NCI-H82 (cell line): Measurements from ENCODE around the gene METAP2.
"Not testable (repeated sequence)": the region's sequence is repeated elsewhere in the genome, so short reads cannot be mapped to it uniquely, and the experiment has no call there.

Experiments
- DNase-seq: peaks from one replicate; lab custom pipeline; 2025; lab: John Stamatoyannopoulos, UW

METAP2 gene

GRCh38 chr12:95462551-95462950 is 11.4 kb upstream of the METAP2 start:
- no peak for DNase-seq

- no peak for DNase-seq
Measured at GRCh38 chr12:95463050-95463449, 10.9 kb upstream of the METAP2 start.

- not testable (repeated sequence) for DNase-seq
Measured at GRCh38 chr12:95463776-95464175, 10.2 kb upstream of the METAP2 start.

GRCh38 chr12:95465275-95465674 is 8.7 kb upstream of the METAP2 start:
- no peak for DNase-seq

- DNase-seq: no peak
Measured at GRCh38 chr12:95470300-95470699, 3.7 kb upstream of the METAP2 start.

- peak; percentile 62 for DNase-seq
Measured at GRCh38 chr12:95473231-95473883, 595 bp upstream of the METAP2 start.

GRCh38 chr12:95474660-95474958 is 657 bp downstream of the METAP2 start:
- peak; percentile 48 for DNase-seq

- DNase-seq: no peak
Measured at GRCh38 chr12:95480230-95480629, 6.3 kb downstream of the METAP2 start.

- no peak for DNase-seq
Measured at GRCh38 chr12:95481072-95481471, 7.1 kb downstream of the METAP2 start.

- DNase-seq: no peak
Measured at GRCh38 chr12:95481888-95482287, 7.9 kb downstream of the METAP2 start.

- DNase-seq: not testable (repeated sequence)
Measured at GRCh38 chr12:95482564-95482963, 8.6 kb downstream of the METAP2 start.

GRCh38 chr12:95484524-95484923 is 10.6 kb downstream of the METAP2 start:
- no peak for DNase-seq

- DNase-seq: no peak
Measured at GRCh38 chr12:95487024-95487423, 13.1 kb downstream of the METAP2 start.

- peak; percentile 5 for DNase-seq
Measured at GRCh38 chr12:95492462-95492861, 18.5 kb downstream of the METAP2 start.

- DNase-seq: no peak
Measured at GRCh38 chr12:95494888-95495287, 20.9 kb downstream of the METAP2 start.

GRCh38 chr12:95495433-95495832 is 21.5 kb downstream of the METAP2 start:
- no peak for DNase-seq

GRCh38 chr12:95497031-95497430 is 23.1 kb downstream of the METAP2 start:
- no peak for DNase-seq

- no peak for DNase-seq
Measured at GRCh38 chr12:95498968-95499367, 25.0 kb downstream of the METAP2 start.

GRCh38 chr12:95499772-95500171 is 25.8 kb downstream of the METAP2 start:
- DNase-seq: peak; percentile 4

GRCh38 chr12:95504140-95504539 is 30.2 kb downstream of the METAP2 start:
- no peak for DNase-seq

GRCh38 chr12:95505039-95505438 is 31.1 kb downstream of the METAP2 start:
- DNase-seq: no peak

GRCh38 chr12:95506707-95507523 is 33.0 kb downstream of the METAP2 start:
- DNase-seq: no peak

- no peak for DNase-seq
Measured at GRCh38 chr12:95509300-95509699, 35.3 kb downstream of the METAP2 start.

- DNase-seq: no peak
Measured at GRCh38 chr12:95511977-95512376, 38.0 kb downstream of the METAP2 start.
